ENCODE data around the gene HCRT.
"Not testable (repeated sequence)": the region's sequence is repeated elsewhere in the genome, so short reads cannot be mapped to it uniquely, and the experiment has no call there.

Gene HCRT

DNA sequence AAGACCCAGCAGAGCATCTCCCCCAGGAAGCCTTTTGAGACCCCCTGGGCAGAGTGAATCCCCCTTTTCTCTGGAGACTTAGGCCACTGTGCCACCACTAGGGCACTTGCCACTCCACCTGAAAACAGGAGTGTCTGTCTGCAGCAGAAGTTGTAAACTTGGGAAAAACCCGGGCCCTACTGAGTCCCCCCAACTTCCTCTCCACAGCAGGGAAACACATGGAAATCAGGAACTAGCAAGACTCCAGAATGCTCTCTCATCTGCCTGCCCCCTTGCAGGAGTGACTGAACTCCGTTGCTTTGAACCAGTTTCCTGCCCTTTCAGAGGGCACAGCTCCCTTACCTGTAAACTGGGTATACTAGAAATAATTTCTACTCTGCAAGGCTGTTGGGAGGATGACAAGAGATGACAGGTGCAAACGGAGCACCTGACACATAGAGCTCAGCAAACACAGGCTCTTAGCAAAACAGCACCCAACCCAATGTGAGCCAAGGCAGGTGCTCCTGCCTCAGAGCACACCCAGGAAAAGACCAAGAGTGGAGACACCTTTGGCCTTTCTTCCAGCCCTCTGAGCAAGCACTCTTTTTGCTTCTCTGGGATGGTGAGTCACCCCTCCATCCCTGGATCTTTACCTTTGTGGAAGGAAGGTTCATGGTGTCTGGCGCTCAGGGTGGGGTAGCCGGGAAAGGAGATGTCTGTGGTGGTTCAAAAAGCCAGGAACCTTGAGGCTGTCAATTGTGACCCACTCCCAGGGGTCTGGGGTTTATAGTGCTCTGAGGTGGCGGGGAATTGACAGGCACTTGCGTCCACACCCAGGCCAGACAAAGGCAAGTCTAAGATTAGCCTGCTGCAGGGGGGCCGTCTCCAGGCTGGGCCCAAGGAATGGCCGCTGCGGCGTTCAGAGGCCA lies at the start of gene HCRT:
HCRT (minus strand) TSS at position 740 of the 908 bp plus-strand sequence; CDS start at position 653, 87 bp downstream.
- peak; percentile 42 for DNase-seq

- no peak for DNase-seq
These were observed 48.7 kb upstream of the HCRT start for GRCh38 chr17:42233994-42234393.

DNA sequence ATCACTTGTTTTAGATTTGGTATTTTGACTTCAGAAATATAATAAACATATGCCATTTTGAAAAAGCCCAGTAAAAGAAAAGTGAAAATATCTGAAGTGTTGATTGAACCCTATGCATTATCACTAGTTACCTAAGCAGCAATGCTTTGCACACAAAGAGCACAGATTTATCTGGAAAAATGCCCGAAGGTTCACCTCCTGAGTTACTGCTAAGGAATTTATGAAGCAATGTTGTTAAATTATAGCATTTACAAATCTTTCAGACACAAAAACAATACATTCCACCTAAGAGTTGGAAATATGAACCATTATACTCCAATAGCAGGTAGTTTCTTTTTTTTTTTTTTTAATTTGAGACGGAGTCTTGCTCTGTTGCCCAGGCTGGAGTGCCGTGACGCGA lies 47.9 kb upstream of the HCRT start:
- no peak for DNase-seq

- DNase-seq, result peak; percentile 11
These were observed 45.0 kb upstream of the HCRT start for GRCh38 chr17:42230225-42230624.

DNA sequence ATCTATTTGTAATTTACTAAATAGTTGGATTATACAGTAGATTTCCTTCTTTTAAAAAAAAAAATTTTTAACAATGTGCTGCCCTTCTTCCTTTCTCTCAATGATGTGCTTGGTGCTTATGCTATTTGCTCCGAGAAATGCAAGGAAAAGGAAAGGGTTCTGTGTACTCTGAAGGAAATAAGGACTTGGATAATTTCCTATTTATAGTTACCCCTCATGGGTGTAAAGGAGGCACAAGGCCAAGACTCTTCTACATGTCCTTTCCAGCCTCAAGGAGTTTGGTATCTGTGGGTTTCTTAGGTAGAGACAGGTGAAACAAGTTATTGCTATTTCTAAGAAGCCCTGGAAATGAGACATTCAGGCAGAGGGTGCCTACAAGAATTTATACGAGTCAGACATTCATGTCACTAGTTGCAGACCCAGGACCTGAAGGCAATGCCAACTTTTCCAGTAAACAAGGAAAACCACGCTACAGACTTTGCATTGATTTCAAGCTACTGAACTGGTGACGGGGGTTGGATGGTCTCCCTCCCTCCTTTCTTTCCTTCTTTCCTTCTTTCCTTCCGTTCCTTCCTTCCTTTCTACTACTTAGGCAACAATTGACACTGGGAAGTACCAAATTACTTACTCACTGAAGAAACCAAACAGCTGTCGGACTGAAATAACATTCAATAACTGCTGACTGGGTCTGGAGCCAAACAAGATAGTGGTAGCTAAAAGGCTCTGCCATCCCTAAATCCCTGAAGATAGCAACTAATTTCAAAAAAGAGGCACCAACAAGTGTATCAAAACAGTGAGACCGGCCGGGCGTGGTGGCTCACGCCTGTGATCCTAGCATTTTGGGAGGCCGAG lies 42.8 kb upstream of the HCRT start:
- no peak for DNase-seq

GRCh38 chr17:42225646-42226045 lies 40.4 kb upstream of the HCRT start:
- DNase-seq, result no peak

GRCh38 chr17:42224651-42225050 lies 39.4 kb upstream of the HCRT start:
- DNase-seq, result no peak

- peak; percentile 33 for DNase-seq
These were observed 36.9 kb upstream of the HCRT start for GRCh38 chr17:42221886-42222745.

- DNase-seq, result not testable (repeated sequence)
These were observed 34.0 kb upstream of the HCRT start for GRCh38 chr17:42219280-42219679.

DNA sequence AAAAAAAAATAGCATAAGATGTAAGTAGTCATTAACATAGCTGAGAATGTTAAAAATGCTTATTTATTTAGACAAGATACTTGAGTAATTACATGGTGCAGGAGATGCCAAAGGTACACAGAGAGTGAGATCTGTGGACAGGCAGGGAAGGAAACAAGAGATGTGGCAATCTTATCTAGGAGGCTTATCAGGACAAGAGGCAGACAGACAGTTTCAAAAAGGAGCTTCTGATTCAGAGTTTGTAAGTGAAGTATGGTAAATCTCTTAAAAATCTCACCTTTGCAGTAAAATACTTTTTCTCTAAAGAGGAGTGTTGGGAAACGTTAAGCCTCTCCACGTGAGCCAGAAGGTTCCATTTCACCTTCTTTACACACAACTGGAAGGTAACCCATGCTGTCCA lies 28.9 kb upstream of the HCRT start:
- no peak for DNase-seq

GRCh38 chr17:42212382-42212781 lies 27.1 kb upstream of the HCRT start:
- no peak for DNase-seq

- DNase-seq, result not testable (repeated sequence)
These were observed 26.7 kb upstream of the HCRT start for GRCh38 chr17:42211921-42212341.

DNA sequence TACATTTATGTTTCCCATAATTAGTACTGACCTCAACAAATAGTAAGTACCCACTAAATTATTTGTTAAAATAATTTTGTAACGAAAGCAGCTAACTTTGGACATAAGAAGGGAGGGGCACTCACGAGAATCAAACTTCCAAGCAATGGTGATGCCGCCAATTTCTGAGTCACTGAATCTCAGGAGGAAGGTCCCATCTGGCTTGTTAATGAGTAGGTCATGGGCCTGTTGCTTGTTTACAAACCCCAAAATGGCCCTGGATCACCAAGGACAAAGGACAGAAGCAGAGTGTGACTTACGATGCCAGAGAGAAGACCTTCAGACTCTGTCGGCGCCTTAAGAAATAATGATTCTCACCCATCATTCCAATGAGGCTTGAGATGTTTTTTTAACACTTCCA lies 24.8 kb upstream of the HCRT start:
- DNase-seq, result no peak

DNA sequence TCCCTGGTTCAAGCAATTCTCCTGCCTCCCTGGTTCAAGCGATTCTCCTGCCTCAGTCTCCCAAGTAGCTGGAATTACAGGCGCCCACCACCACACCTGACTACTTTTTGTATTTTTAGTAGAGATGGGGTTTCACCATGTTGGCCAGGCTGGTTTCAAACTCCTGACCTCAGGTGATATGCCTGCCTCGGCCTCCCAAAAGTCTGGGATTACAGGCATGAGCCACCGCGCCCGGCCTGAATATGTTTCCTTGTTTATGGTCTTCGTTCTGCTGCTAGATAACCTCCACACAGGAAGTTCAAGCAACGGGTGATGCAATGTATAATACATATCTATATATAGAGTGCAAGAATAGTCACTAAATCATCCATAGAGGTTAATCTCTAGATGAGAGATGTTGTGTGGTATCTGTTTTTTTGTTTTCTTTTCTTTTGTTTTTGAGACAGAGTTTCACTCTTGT lies 20.9 kb upstream of the HCRT start:
- DNase-seq, result not testable (repeated sequence)

- DNase-seq, result no peak
These were observed 18.1 kb upstream of the HCRT start for GRCh38 chr17:42203354-42203753.

GRCh38 chr17:42202696-42203095 lies 17.4 kb upstream of the HCRT start:
- DNase-seq, result no peak

DNA sequence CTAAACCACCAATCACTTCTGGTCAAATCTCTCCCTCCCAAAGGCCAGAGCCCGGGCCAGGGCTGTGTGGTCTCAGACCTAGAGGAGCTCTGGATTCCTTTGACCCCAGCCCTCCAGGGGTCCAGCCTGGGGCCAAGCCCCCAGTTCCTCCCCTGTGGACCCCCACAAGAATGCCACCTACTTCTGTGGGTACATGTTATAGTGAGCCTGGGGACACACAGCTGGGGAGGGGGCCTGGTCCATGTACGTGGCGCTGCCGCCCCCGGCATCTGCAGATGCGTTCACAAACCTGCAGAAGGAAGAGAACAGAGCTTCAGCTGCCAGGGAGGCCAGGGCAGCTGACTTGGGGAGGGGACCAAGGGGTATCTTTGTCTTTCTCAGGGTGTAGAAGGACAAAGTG lies 16.9 kb upstream of the HCRT start:
- no peak for DNase-seq

DNA sequence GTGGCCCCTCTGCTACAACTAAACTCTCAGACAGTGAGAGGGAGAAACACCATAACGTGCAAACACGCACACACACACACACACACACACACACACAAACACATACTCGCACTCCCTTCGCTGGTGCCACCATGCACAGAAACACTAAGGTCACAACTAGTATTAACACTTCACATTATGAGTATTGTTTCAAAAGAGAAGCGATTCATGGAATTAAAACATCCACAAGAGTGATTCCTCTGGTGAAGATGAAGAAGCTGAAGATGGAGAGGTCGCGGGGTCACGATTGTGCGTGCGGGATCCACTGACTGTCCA lies 16.2 kb upstream of the HCRT start:
- no peak for DNase-seq

DNA sequence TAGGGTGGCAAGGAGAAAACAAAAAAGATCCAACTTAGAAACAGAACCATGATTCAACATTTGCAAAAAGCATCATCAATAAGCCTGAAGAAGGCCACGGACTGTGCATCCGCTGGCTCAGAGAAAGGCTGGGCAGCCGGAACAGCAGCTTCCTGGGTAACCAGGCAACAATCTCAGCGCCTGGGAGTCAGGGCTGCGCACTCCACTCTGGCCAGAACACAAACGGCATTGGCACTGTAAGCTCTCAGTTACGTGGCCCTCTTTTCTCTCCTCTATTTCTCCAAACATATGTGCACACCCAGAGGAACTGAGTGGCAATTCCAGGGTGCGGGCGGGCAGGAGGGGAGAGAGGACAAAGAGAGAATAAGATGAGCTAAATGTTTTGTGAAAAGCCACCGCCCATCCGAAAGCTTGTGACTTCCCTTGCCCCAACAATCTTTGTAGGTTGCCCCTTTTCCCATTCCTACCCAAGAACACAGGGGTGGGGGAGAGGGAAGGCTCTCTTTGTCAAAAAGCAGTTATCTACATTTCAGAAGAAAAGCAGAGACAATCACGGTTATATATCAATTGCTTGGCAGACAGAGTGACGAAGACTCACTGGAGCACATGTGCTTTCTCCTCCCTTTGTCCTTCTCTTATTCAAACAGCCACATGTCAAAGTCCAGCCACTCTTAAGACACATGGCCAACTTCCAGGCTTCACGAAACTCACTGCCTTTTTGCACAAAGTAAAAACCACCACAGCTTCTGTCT lies 15.6 kb upstream of the HCRT start:
- no peak for DNase-seq

DNA sequence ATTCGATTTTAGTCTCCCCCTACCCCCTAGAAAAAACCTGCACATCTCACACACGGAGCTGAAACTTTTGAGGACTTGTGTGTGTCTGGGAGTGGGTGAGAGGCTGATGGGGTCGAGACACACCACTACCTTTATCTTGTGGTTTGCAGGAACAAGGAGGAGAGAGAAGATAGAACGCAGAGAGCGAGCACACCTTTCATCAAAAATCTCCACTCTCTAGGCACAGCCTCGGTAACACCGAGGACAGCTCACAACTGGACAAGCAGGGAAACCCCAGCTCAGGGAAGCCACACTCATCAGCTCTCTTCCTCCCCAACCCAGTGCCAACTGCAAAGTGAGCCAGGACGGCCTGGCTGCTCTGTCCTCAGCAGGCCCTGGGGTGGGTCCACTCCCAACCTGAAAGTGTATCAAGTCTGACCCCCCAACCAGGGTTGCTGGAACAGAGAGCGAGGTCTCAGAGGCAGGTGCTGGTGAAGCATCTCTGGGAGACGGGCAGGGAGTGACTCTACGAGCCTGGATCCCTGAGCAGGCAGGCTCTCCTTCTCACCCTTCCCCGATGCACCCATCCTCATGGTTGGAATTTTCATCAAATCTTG lies 14.3 kb upstream of the HCRT start:
- no peak for DNase-seq

GRCh38 chr17:42198897-42199296 lies 13.6 kb upstream of the HCRT start:
- DNase-seq, result no peak
